GM20431 (cell line): ENCODE data around the gene CALHM5.

Experiments used
- in situ Hi-C: fragments of 300-500 bp; cut with MseI, MboI; formaldehyde crosslinking; loops from one replicate; pipeline ENCODE4 v1.15.0; 2020; ENCODE audit warnings: low sequenced_read_pairs; ENCODE audit not compliant: unreplicated experiment

CALHM5 gene

GRCh38 chr6:116507324-116507723 is 4.1 kb upstream of the CALHM5 start:
- in situ Hi-C loops, result no loop called here

- in situ Hi-C loops, result no loop called here
These were observed 2.9 kb upstream of the CALHM5 start for GRCh38 chr6:116508527-116508926.

- in situ Hi-C loops, result no loop called here
These were observed 696 bp downstream of the CALHM5 start for GRCh38 chr6:116512111-116512559.

- in situ Hi-C loops, result no loop called here
These were observed 1.3 kb downstream of the CALHM5 start for GRCh38 chr6:116512734-116513133.

- in situ Hi-C loops, result no loop called here
These were observed 1.9 kb downstream of the CALHM5 start for GRCh38 chr6:116513224-116513875.

GRCh38 chr6:116514111-116514510 is 2.7 kb downstream of the CALHM5 start:
- in situ Hi-C loops, result no loop called here

GRCh38 chr6:116515141-116515540 is 3.7 kb downstream of the CALHM5 start:
- in situ Hi-C loops, result no loop called here

- in situ Hi-C loops, result no loop called here
These were observed 7.4 kb downstream of the CALHM5 start for GRCh38 chr6:116518621-116519368.

GRCh38 chr6:116522896-116523295 is 11.5 kb downstream of the CALHM5 start:
- in situ Hi-C loops, result no loop called here

- in situ Hi-C loops, result no loop called here
These were observed 12.8 kb downstream of the CALHM5 start for GRCh38 chr6:116524236-116524635.

- in situ Hi-C loops, result no loop called here
These were observed 16.7 kb downstream of the CALHM5 start for GRCh38 chr6:116528133-116528532.

GRCh38 chr6:116528780-116529179 is 17.3 kb downstream of the CALHM5 start:
- in situ Hi-C loops, result no loop called here

GRCh38 chr6:116529466-116530290 is 18.2 kb downstream of the CALHM5 start:
- in situ Hi-C loops, result loop anchor here (10.0 kb wide), 1 partner anchor 235 kb away; no protein-coding TSS in a partner anchor

- in situ Hi-C loops, result loop anchor here (10.0 kb wide), 1 partner anchor 236 kb away; no protein-coding TSS in a partner anchor
These were observed 19.0 kb downstream of the CALHM5 start for GRCh38 chr6:116530436-116530835.

GRCh38 chr6:116531675-116532570 is 20.5 kb downstream of the CALHM5 start:
- in situ Hi-C loops, result loop anchor here (10.0 kb wide), 1 partner anchor 237 kb away; no protein-coding TSS in a partner anchor

GRCh38 chr6:116533233-116533957 is 22.0 kb downstream of the CALHM5 start:
- in situ Hi-C loops, result loop anchor here (10.0 kb wide), 1 partner anchor 239 kb away; no protein-coding TSS in a partner anchor

GRCh38 chr6:116535109-116535508 is 23.7 kb downstream of the CALHM5 start:
- in situ Hi-C loops, result loop anchor here (10.0 kb wide), 1 partner anchor 240 kb away; no protein-coding TSS in a partner anchor

GRCh38 chr6:116536216-116536621 is 24.8 kb downstream of the CALHM5 start:
- in situ Hi-C loops, result loop anchor here (10.0 kb wide), 1 partner anchor 241 kb away; no protein-coding TSS in a partner anchor

GRCh38 chr6:116542426-116542825 is 31.0 kb downstream of the CALHM5 start:
- in situ Hi-C loops, result no loop called here
